Astrocyte (in vitro differentiated cells and primary cell): ENCODE data around the gene HSD11B1. TPM values are rescaled to one million over a fixed set of nuclear protein-coding genes. Genes with fewer than 3 reads are reported as not detected.
A peak's percentile ranks its signal among the peaks of the same experiment; 100 is the strongest.

Source experiments
- DNase-seq: peaks from one replicate; pipeline ENCODE4 v3.0.0-alpha.2; 2010; ENCODE audit warnings: low read depth
- FAIRE-seq: peaks from 2 replicates; lab custom pipeline; 2011; peaks lifted over from hg19 to GRCh38; lab: Jason Lieb, UNC
- H2AFZ ChIP-seq: 2 replicates; pipeline ENCODE4 v1.6.0; 2012; ENCODE audit warnings: low read depth, low read length, inconsistent platforms
- H3K27ac ChIP-seq: 2 replicates; pipeline ENCODE4 v1.5.1; 2011; ENCODE audit warnings: low read depth, low read length, inconsistent platforms
- H3K27me3 ChIP-seq: 2 replicates; pipeline ENCODE4 v1.6.0; 2011; ENCODE audit warnings: low read length, inconsistent platforms; ENCODE audit not compliant: insufficient read depth
- H3K36me3 ChIP-seq: 2 replicates; pipeline ENCODE4 v1.5.1; 2011; ENCODE audit warnings: low read length, inconsistent platforms; ENCODE audit not compliant: insufficient read depth
- H3K4me1 ChIP-seq: 2 replicates; pipeline ENCODE4 v1.5.1; 2011; ENCODE audit warnings: low read length, inconsistent platforms; ENCODE audit not compliant: insufficient read depth
- H3K4me2 ChIP-seq: 2 replicates; pipeline ENCODE4 v1.6.0; 2012; ENCODE audit warnings: low read length, inconsistent platforms
- H3K4me3 ChIP-seq: 2 replicates; pipeline ENCODE4 v1.5.1; 2011; ENCODE audit warnings: low read depth, mild to moderate bottlenecking, low read length, inconsistent platforms; ENCODE audit not compliant: insufficient read depth
- H3K79me2 ChIP-seq: 2 replicates; pipeline ENCODE4 v1.6.0; 2012; ENCODE audit warnings: mild to moderate bottlenecking, low read length, inconsistent platforms; ENCODE audit not compliant: insufficient read depth
- H3K9ac ChIP-seq: 2 replicates; pipeline ENCODE4 v1.6.0; 2012; ENCODE audit warnings: mild to moderate bottlenecking, low read length, inconsistent platforms
- H3K9me3 ChIP-seq: 2 replicates; pipeline ENCODE4 v1.5.1; 2012; ENCODE audit warnings: low read depth, mild to moderate bottlenecking, low read length, inconsistent platforms; ENCODE audit not compliant: insufficient read depth
- H4K20me1 ChIP-seq: 2 replicates; pipeline ENCODE4 v1.6.0; 2012; ENCODE audit warnings: low read length, inconsistent platforms; ENCODE audit not compliant: insufficient read depth
- H3K27ac Mint-ChIP-seq: one replicate; pipeline ENCODE4 v1.8.0; 2021; ENCODE audit warnings: mild to moderate bottlenecking, mixed read lengths; ENCODE audit not compliant: unreplicated experiment
- H3K27me3 Mint-ChIP-seq: one replicate; pipeline ENCODE4 v1.8.0; 2021; ENCODE audit warnings: low read depth, mixed read lengths; ENCODE audit not compliant: unreplicated experiment
- H3K36me3 Mint-ChIP-seq: one replicate; pipeline ENCODE4 v1.8.0; 2021; ENCODE audit warnings: low read depth, mixed read lengths; ENCODE audit not compliant: unreplicated experiment
- H3K4me1 Mint-ChIP-seq: one replicate; pipeline ENCODE4 v1.8.0; 2021; ENCODE audit warnings: low read depth, mixed read lengths; ENCODE audit not compliant: unreplicated experiment
- H3K4me3 Mint-ChIP-seq: one replicate; pipeline ENCODE4 v1.8.0; 2021; ENCODE audit warnings: mild to moderate bottlenecking, moderate library complexity, mixed read lengths; ENCODE audit not compliant: unreplicated experiment
- H3K9me3 Mint-ChIP-seq: one replicate; pipeline ENCODE4 v1.8.0; 2021; ENCODE audit warnings: mild to moderate bottlenecking, mixed read lengths; ENCODE audit not compliant: unreplicated experiment
- CTCF ChIP-seq: IDR thresholded peaks from 2 replicates; pipeline ENCODE4 v1.5.1; 2011; ENCODE audit warnings: low read depth, mild to moderate bottlenecking, inconsistent platforms, low read length, moderate library complexity; ENCODE audit not compliant: insufficient read depth
- EZH2 ChIP-seq: IDR thresholded peaks from 2 replicates; pipeline ENCODE4 v1.6.1; 2012; ENCODE audit warnings: mild to moderate bottlenecking, low read length, inconsistent platforms; ENCODE audit not compliant: insufficient read depth
- total RNA-seq: library from RNA; stranded (reverse); gene quantifications from 2 replicates; pipeline ENCODE4 v1.2.1, GENCODE V29; 2021

Gene HSD11B1
- total RNA-seq, 1 donor from 2014 or later: not detected

- Histone ChIP-seq H3K9ac (no peak overlapping the region), H3K9me3 (no peaks in the 10 kb centered on the region), H3K4me3 (no peak overlapping the region), H3K27me3 (no peaks in the 10 kb centered on the region), H3K4me1 (peaks cover 13% of the 10 kb centered on the region), H2AFZ (no peak overlapping the region), H3K4me2 (no peak overlapping the region), H3K36me3 (no peaks in the 10 kb centered on the region), H3K79me2 (peaks cover 10% of the 10 kb centered on the region), H4K20me1 (no peaks in the 10 kb centered on the region), H3K27ac (no peak overlapping the region)
- no peak for FAIRE-seq
- Mint-ChIP-seq H3K4me1 (peaks cover 4% of the 10 kb centered on the region), H3K27me3 (no peaks in the 10 kb centered on the region), H3K4me3 (no peak overlapping the region), H3K36me3 (peaks cover 3% of the 10 kb centered on the region), H3K9me3 (no peaks in the 10 kb centered on the region), H3K27ac (no peak overlapping the region)
- TF ChIP-seq EZH2: no peak
- no peak for TF ChIP-seq CTCF
- no peak for DNase-seq
These were observed 75.6 kb downstream of the HSD11B1 start for GRCh38 chr1:209780268-209780667.

GRCh38 chr1:209783386-209783785, 78.7 kb downstream of the HSD11B1 start:
- TF ChIP-seq CTCF (no peak), EZH2 (no peak)
- H3K4me2 ChIP-seq: peak overlapping the region; percentile 95
- peaks cover 3% of the 10 kb centered on the region for H3K36me3 Mint-ChIP-seq
- H3K4me3 ChIP-seq: peak overlapping the region; percentile 96
- no peaks in the 10 kb centered on the region for H3K27me3 ChIP-seq
- H3K27ac ChIP-seq: no peak overlapping the region
- peak overlapping the region; percentile 97 for H3K9ac ChIP-seq
- H3K9me3 Mint-ChIP-seq: no peaks in the 10 kb centered on the region
- DNase-seq (no peak), FAIRE-seq (no peak)
- H3K79me2 ChIP-seq: peaks cover 10% of the 10 kb centered on the region
- H3K27me3 Mint-ChIP-seq: no peaks in the 10 kb centered on the region
- no peaks in the 10 kb centered on the region for H4K20me1 ChIP-seq
- no peaks in the 10 kb centered on the region for H3K36me3 ChIP-seq
- H3K4me3 Mint-ChIP-seq: peak overlapping the region; percentile 96
- peaks cover 4% of the 10 kb centered on the region for H3K4me1 Mint-ChIP-seq
- H3K27ac Mint-ChIP-seq: peak overlapping the region; percentile 92
- no peaks in the 10 kb centered on the region for H3K9me3 ChIP-seq
- peaks cover 13% of the 10 kb centered on the region for H3K4me1 ChIP-seq
- no peak overlapping the region for H2AFZ ChIP-seq

Other genes starting within 250 kb of the HSD11B1 start
- gene CAMK1G, start 121.1 kb upstream of the HSD11B1 start, total RNA-seq: 0.41 and 0.45 TPM in 2 replicates
- 4.2 and 6.1 TPM in 2 replicates for gene LAMB3, start 52.4 kb upstream of the HSD11B1 start, total RNA-seq
- gene G0S2, start 29.4 kb upstream of the HSD11B1 start, total RNA-seq: 5.9 and 15.1 TPM in 2 replicates
- not detected in 2 replicates for gene TRAF3IP3, start 51.2 kb downstream of the HSD11B1 start, total RNA-seq
- 2.2 and 2.6 TPM in 2 replicates for gene C1orf74, start 79.7 kb downstream of the HSD11B1 start, total RNA-seq
- 16.2 and 21.2 TPM in 2 replicates for gene IRF6, start 101.3 kb downstream of the HSD11B1 start, total RNA-seq
- gene UTP25, start 123.1 kb downstream of the HSD11B1 start, total RNA-seq: 7.0 and 7.4 TPM in 2 replicates
- 3.9 and 6.1 TPM in 2 replicates for gene SYT14, start 233.4 kb downstream of the HSD11B1 start, total RNA-seq